Measurements from ENCODE around the gene CYP2C18.
"Not testable (repeated sequence)": the region's sequence is repeated elsewhere in the genome, so short reads cannot be mapped to it uniquely, and the experiment has no call there.

CYP2C18 gene

GRCh38 chr10:94666391-94667102 lies 17.0 kb upstream of the CYP2C18 start:
- no peak overlapping the region for H3K27ac ChIP-seq
- no peak for TF ChIP-seq ZFX (IDR thresholded peaks at IDR 0.05)

DNA sequence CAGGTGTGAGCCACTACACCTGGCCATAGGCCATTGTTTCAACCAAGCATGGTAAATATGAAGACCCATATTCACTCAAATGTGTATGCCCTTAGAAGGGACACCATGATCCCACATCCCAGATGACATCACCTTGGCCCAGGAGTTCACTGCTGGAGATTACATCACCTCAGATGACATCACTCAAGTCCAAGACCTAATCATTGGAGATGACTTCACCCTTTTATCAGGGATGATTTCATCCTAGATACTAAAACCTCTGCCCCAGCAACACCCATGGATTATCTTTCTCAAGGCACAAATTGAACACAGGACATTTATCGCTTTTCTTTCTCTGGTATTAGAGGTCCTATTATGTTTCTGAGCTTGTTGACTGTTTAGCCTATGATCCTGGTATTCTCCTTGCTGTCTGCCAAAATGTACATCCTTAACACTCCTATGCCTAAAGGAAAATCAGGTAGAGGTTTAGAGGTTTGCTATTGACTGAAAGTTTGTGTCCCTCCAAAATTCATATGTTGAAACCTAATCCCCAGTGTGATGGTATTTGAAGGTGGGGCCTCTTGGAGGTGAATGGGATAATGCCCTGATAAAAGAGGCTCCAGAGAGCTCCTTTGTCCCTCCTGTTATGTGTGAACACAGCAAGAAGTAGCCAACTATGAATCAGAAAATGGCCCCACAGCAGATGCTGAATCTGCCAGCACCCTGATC lies 9.8 kb upstream of the CYP2C18 start:
- no peak overlapping the region for H3K27ac ChIP-seq
- no peak for TF ChIP-seq ZFX (IDR thresholded peaks at IDR 0.05)
- TF ChIP-seq CTCF (conservative IDR thresholded peaks at IDR 0.05): no peak

- H3K27ac ChIP-seq: no peak overlapping the region
- TF ChIP-seq ZFX (IDR thresholded peaks at IDR 0.05): no peak
These were observed 7.0 kb upstream of the CYP2C18 start for GRCh38 chr10:94676496-94676895.

DNA sequence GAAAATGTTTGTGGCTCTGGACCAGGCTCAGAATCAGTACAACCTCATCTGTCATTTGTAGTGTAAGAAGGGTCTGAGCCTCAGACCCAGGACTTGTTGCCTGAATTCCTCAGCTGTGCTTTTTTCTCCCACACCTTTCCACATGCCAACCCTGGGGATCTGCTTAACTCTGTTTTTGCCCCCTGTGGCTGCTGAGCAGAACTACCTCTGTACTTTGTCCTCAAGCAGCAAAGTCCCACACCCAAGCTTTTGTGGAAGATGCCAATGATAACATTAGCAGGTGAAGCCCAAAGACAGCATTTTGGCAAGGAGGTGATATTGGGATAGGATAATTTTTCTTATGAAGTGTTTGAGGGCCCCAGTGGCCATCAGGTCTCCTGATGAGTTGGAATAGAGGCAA lies 5.8 kb upstream of the CYP2C18 start:
- H3K27ac ChIP-seq: no peak overlapping the region
- TF ChIP-seq ZFX (IDR thresholded peaks at IDR 0.05) (no peak), CTCF (conservative IDR thresholded peaks at IDR 0.05) (peak; percentile 32)

GRCh38 chr10:94678475-94678874 lies 5.1 kb upstream of the CYP2C18 start:
- TF ChIP-seq ZFX (IDR thresholded peaks at IDR 0.05) (no peak), CTCF (conservative IDR thresholded peaks at IDR 0.05) (no peak)
- no peak overlapping the region for H3K27ac ChIP-seq

GRCh38 chr10:94680544-94680943 lies 3.0 kb upstream of the CYP2C18 start:
- H3K27ac ChIP-seq: no peak overlapping the region
- TF ChIP-seq CTCF (conservative IDR thresholded peaks at IDR 0.05) (no peak), ZFX (IDR thresholded peaks at IDR 0.05) (no peak)

DNA sequence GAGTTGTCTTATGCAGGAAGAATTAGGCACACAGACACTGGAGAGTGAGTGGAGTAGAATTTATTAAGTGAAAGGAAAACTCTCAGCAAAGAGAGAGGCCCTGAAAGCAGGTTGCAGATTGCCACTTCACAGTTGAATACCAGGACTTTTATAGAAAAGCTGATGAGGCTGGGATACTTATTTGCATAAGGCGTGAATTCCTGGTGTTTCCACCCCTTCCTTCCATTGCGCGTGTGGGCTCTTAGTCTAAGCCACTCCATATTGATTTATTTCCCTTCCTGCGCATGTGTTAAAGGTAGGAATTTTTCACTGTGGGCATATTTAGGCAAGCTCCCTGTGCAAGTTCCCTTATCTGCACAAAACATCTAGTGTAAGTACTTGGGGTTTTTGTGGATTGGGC lies 893 bp upstream of the CYP2C18 start:
- not testable (repeated sequence) for H3K27ac ChIP-seq

GRCh38 chr10:94687625-94688248 lies 4.2 kb downstream of the CYP2C18 start:
- TF ChIP-seq ZFX (IDR thresholded peaks at IDR 0.05): no peak
- TF ChIP-seq CTCF (conservative IDR thresholded peaks at IDR 0.05): no peak
- H3K27ac ChIP-seq: no peak overlapping the region

DNA sequence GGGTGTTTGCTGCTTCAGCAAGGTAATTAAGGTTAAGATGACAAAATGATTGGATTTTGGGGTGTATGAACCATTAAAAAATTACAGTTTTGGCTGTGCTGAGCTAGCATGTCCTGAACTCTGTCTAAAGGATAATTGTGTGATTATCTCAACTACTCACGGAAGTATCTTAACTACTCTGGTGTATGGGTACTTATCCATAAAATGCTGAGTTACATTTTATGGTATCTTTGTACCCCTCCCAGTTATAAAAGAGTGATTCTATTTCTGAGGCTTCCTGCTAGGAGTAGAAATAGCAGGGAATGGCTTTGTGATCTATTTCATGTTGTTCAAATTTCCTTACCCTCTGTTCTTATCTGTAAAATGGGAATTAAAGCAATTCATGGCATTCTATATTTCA lies 22.6 kb downstream of the CYP2C18 start:
- TF ChIP-seq ZFX (IDR thresholded peaks at IDR 0.05) (no peak), CTCF (conservative IDR thresholded peaks at IDR 0.05) (no peak)
- H3K27ac ChIP-seq: no peak overlapping the region

Data from C4-2B (cell line).